ENCODE measurements around the gene ZBBX. TPM values are rescaled to one million over a fixed set of nuclear protein-coding genes. Genes with fewer than 3 reads are reported as not detected.

The ZBBX gene
- total RNA-seq, 3 donors from 2014 or later (not counting 1 experiment from before 2014, with no cell fraction given): not detected

DNA sequence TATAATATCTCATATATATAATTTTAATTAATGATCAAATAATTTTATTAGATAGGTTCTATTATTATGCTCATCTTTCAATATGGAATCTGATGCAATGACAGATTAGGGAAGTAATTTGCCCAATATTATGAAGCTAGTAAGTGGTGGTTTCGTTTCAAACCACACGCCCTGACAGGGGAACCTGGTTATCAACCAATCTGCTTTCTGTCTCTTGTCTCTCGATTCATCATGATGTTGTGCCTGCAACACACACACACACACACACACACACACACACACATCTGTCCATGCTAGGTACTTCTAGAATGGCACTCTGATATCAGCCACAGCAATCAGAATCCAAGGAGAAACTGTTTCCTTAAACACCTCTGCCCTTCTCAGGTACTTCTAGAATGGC lies 128.4 kb downstream of the ZBBX start:
- H3K27me3 Mint-ChIP-seq (ENCODE audit: low read depth in 2 of 2): no peaks in the 10 kb centered on the region
- 88% methylated on average over 3 of the region's 3 CpGs for WGBS (ENCODE audit: insufficient coverage)
- ATAC-seq: no peak
- no peak overlapping the region for H3K4me3 Mint-ChIP-seq
- TF ChIP-seq, protein P1, sequence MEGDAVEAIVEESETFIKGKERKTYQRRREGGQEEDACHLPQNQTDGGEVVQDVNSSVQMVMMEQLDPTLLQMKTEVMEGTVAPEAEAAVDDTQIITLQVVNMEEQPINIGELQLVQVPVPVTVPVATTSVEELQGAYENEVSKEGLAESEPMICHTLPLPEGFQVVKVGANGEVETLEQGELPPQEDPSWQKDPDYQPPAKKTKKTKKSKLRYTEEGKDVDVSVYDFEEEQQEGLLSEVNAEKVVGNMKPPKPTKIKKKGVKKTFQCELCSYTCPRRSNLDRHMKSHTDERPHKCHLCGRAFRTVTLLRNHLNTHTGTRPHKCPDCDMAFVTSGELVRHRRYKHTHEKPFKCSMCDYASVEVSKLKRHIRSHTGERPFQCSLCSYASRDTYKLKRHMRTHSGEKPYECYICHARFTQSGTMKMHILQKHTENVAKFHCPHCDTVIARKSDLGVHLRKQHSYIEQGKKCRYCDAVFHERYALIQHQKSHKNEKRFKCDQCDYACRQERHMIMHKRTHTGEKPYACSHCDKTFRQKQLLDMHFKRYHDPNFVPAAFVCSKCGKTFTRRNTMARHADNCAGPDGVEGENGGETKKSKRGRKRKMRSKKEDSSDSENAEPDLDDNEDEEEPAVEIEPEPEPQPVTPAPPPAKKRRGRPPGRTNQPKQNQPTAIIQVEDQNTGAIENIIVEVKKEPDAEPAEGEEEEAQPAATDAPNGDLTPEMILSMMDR (IDR thresholded peaks at IDR 0.05): no peak
- H3K27ac Mint-ChIP-seq: no peak overlapping the region
- H3K27ac ChIP-seq (ENCODE audit: low read length): no peak overlapping the region
- no peak overlapping the region for H3K4me3 ChIP-seq (ENCODE audit: low read length)
- intact Hi-C loops (cut with micrococcal nuclease): no loop called here
- no peaks in the 10 kb centered on the region for H3K27me3 ChIP-seq (ENCODE audit: control insufficient read depth, insufficient read depth, low read length)
- H3K36me3 Mint-ChIP-seq: no peaks in the 10 kb centered on the region
- DNase-seq: no peak
- no peaks in the 10 kb centered on the region for H3K36me3 ChIP-seq (ENCODE audit: control insufficient read depth, insufficient read depth, low read length)
- peaks cover 3 to 10% of the 10 kb centered on the region in 2 donors for H3K9me3 Mint-ChIP-seq
- H3K4me1 ChIP-seq (ENCODE audit: control insufficient read depth, insufficient read depth, low read length): no peaks in the 10 kb centered on the region
- no peaks in the 10 kb centered on the region for H3K4me1 Mint-ChIP-seq
- peaks cover 12% of the 10 kb centered on the region for H3K9me3 ChIP-seq (ENCODE audit: control insufficient read depth, insufficient read depth, low read length)

GRCh38 chr3:167246252-167246651 lies 133.8 kb downstream of the ZBBX start:
- intact Hi-C loops (cut with micrococcal nuclease): no loop called here
- no peaks in the 10 kb centered on the region for H3K36me3 ChIP-seq (ENCODE audit: control insufficient read depth, insufficient read depth, low read length)
- H3K27me3 ChIP-seq (ENCODE audit: control insufficient read depth, insufficient read depth, low read length): no peaks in the 10 kb centered on the region
- DNase-seq: no peak
- no peaks in the 10 kb centered on the region for H3K4me1 Mint-ChIP-seq
- H3K27ac ChIP-seq (ENCODE audit: low read length): no peak overlapping the region
- no peaks in the 10 kb centered on the region for H3K27me3 Mint-ChIP-seq (ENCODE audit: low read depth in 2 of 2)
- H3K9me3 ChIP-seq (ENCODE audit: control insufficient read depth, insufficient read depth, low read length): peaks cover 12% of the 10 kb centered on the region
- peaks cover 5 to 8% of the 10 kb centered on the region in 2 donors for H3K9me3 Mint-ChIP-seq
- TF ChIP-seq, protein P1 (IDR thresholded peaks at IDR 0.05): no peak
- H3K4me3 Mint-ChIP-seq: no peak overlapping the region
- H3K4me3 ChIP-seq (ENCODE audit: low read length): no peak overlapping the region
- H3K36me3 Mint-ChIP-seq: no peaks in the 10 kb centered on the region
- no peak overlapping the region for H3K27ac Mint-ChIP-seq
- H3K4me1 ChIP-seq (ENCODE audit: control insufficient read depth, insufficient read depth, low read length): no peaks in the 10 kb centered on the region
- no peak for ATAC-seq

- H3K27ac Mint-ChIP-seq: no peak overlapping the region
- no peaks in the 10 kb centered on the region for H3K27me3 Mint-ChIP-seq (ENCODE audit: low read depth in 2 of 2)
- 100% methylated on average over 1 of the region's 1 CpG for WGBS (ENCODE audit: insufficient coverage)
- H3K27ac ChIP-seq (ENCODE audit: low read length): no peak overlapping the region
- no peaks in the 10 kb centered on the region for H3K36me3 Mint-ChIP-seq
- no peak overlapping the region for H3K4me3 ChIP-seq (ENCODE audit: low read length)
- H3K9me3 ChIP-seq (ENCODE audit: control insufficient read depth, insufficient read depth, low read length): no peaks in the 10 kb centered on the region
- peaks cover 5 to 7% of the 10 kb centered on the region in 2 donors for H3K9me3 Mint-ChIP-seq
- H3K4me3 Mint-ChIP-seq: no peak overlapping the region
- no peaks in the 10 kb centered on the region for H3K4me1 ChIP-seq (ENCODE audit: control insufficient read depth, insufficient read depth, low read length)
- no peaks in the 10 kb centered on the region for H3K4me1 Mint-ChIP-seq
- TF ChIP-seq, protein P1 (IDR thresholded peaks at IDR 0.05): no peak
- no peaks in the 10 kb centered on the region for H3K27me3 ChIP-seq (ENCODE audit: control insufficient read depth, insufficient read depth, low read length)
- intact Hi-C loops (cut with micrococcal nuclease): no loop called here
- DNase-seq (no peak), ATAC-seq (no peak)
- no peaks in the 10 kb centered on the region for H3K36me3 ChIP-seq (ENCODE audit: control insufficient read depth, insufficient read depth, low read length)
Observed at GRCh38 chr3:167241048-167241845, 138.8 kb downstream of the ZBBX start.

GRCh38 chr3:167228135-167228534 lies 152.0 kb downstream of the ZBBX start:
- Histone ChIP-seq H3K4me1 (ENCODE audit: control insufficient read depth, insufficient read depth, low read length) (no peaks in the 10 kb centered on the region), H3K9me3 (ENCODE audit: control insufficient read depth, insufficient read depth, low read length) (no peaks in the 10 kb centered on the region), H3K27ac (ENCODE audit: low read length) (no peak overlapping the region), H3K27me3 (ENCODE audit: control insufficient read depth, insufficient read depth, low read length) (no peaks in the 10 kb centered on the region), H3K36me3 (ENCODE audit: control insufficient read depth, insufficient read depth, low read length) (no peaks in the 10 kb centered on the region), H3K4me3 (ENCODE audit: low read length) (no peak overlapping the region)
- Mint-ChIP-seq H3K4me3 (no peak overlapping the region), H3K27me3 (ENCODE audit: low read depth in 2 of 2) (no peaks in the 10 kb centered on the region), H3K27ac (no peak overlapping the region), H3K9me3 (peaks cover 9 to 15% of the 10 kb centered on the region in 2 donors), H3K36me3 (no peaks in the 10 kb centered on the region), H3K4me1 (no peaks in the 10 kb centered on the region)
- ATAC-seq (no peak), DNase-seq (no peak)
- TF ChIP-seq, protein P1 (IDR thresholded peaks at IDR 0.05): no peak
- intact Hi-C loops (cut with micrococcal nuclease): no loop called here
- WGBS (ENCODE audit: insufficient coverage): 44% methylated on average over 3 of the region's 3 CpGs

All from natural killer cell (primary cell).